Ovary (tissue), 9 donors: ENCODE results near the gene NSFL1C. TPM values are rescaled to one million over a fixed set of nuclear protein-coding genes. Genes with fewer than 3 reads are reported as not detected.

Source experiments
- DNase-seq, 5 donors: peaks; one replicate each; pipeline ENCODE4 v3.0.0-alpha.2; 2019 to 2020
- H3K27ac ChIP-seq, 2 donors: fragments of 200-600 bp; one replicate each; pipeline versions ENCODE4 v1.5.1 to v1.8.0; 2019 to 2022
- H3K27me3 ChIP-seq: fragments of 200-600 bp; one replicate; pipeline ENCODE4 v1.8.0; 2022
- H3K36me3 ChIP-seq: fragments of 200-600 bp; sonication (generic); one replicate; pipeline ENCODE4 v1.5.1; 2019
- H3K4me1 ChIP-seq: one replicate; pipeline ENCODE4 v1.8.1; 2013; ENCODE audit warnings: mild to moderate bottlenecking, moderate library complexity; ENCODE audit not compliant: insufficient read depth
- H3K4me3 ChIP-seq: fragments of 200-600 bp; sonication (generic); one replicate; pipeline ENCODE4 v1.5.1; 2017
- H3K9me3 ChIP-seq, 2 donors: fragments of 200-600 bp in 1 of 2; sonication (generic) in 1 of 2; one replicate each; pipeline versions ENCODE4 v1.5.1 to v1.8.1; 2013 to 2019; ENCODE audit warnings: mild to moderate bottlenecking in 1 of 2, moderate library complexity in 1 of 2
- EP300 ChIP-seq: sonication (generic); formaldehyde crosslinking; IDR thresholded peaks from one replicate; pipeline ENCODE4 v1.6.1; 2017; ENCODE audit warnings: antibody characterized with exemption
- POLR2A ChIP-seq: fragments of 450-650 bp; IDR thresholded peaks from one replicate; pipeline ENCODE4 v1.6.1; 2017; ENCODE audit warnings: antibody characterized with exemption, mild to moderate bottlenecking, moderate library complexity
- WGBS, 3 donors: extraction: QIAGEN DNeasy Blood & Tissue Kit in 1 of 3; methylation state at CpG; one replicate each; pipeline versions ENCODE4 v1.1.5 to v1.1.7; 2013 to 2017; 5-methylcytosine and 5-hydroxymethylcytosine counted together
- intact Hi-C, 4 donors: fragments of 100-400 bp; cut with DNase I; formaldehyde crosslinking; loops; one replicate each; pipeline versions ENCODE4 v1.11.0 to v1.15.1; 2022 to 2023
- polyA plus RNA-seq, 2 donors: library from polyadenylated mRNA; stranded (reverse); fragments of 200-250 nt in 1 of 2; fragments of 350-450 nt in 1 of 2; fragmentation: Illumina TruSeq in 1 of 2; extraction: RNeasy Lipid Tissue Mini Kit (QIAGEN cat#74804) in 1 of 2; gene quantifications; one replicate each; pipeline ENCODE4 v1.2.3, GENCODE V29; 2013 to 2014
- total RNA-seq, 7 donors: library from RNA; depleted of rRNA in 2 of 7; stranded (reverse); fragments of >200 nt in 2 of 7; fragmentation: NEBNext Ultra II Directional in 3 of 7; extraction: Animal tissue kit (Norgen Biotek cat#: 25700) in 3 of 7; gene quantifications; one replicate each; pipeline versions ENCODE4 v1.1.0 to v1.2.4, GENCODE V29; 2016 to 2023
- TF ChIP-seq, protein P1 (sequence below), 3 donors: fragments of 450-650 bp in 2 of 3; fragments of 200-600 bp in 1 of 3; IDR thresholded peaks; one replicate each; pipeline versions ENCODE4 v1.5.1 to v1.8.0; 2016 to 2022; ENCODE audit warnings: antibody characterized with exemption in 3 of 3, mild to moderate bottlenecking in 1 of 3
- donor health status: DM: no; HTN: no; CAD: no; lungs with moderate emphysema.
- donor health status: DM: no; HTN: no; CAD: no.
- donor health status: Bipolar disorder and iron deficiency.
- donor health status: DM: yes; HTN: yes; CAD: no.
- donor health status: DM: no; HTN: no; CAD: no.
- donor health status: DM: yes; HTN: yes; CAD: no.

Gene NSFL1C
- total and polyA plus RNA-seq, 9 donors = 23.4 to 105 (median 63.2) TPM

DNA sequence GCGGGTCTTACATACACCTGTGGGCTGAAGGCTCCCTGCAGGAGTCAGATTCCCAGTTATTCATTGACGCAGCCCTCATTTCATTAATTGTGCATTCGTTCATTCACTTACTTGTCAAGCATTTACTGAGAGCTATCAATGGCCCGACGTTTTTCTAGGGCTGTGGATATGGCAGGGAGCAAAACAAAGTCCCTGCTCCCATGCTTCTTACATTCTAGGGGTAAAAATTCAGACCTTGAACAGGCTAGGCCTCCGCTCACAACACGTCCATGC, 369 bp upstream of the NSFL1C start:
- WGBS, 3 donors = 1 to 5% (median 2%) methylated on average over 7 of the region's 7 CpGs
- TF ChIP-seq, protein P1, sequence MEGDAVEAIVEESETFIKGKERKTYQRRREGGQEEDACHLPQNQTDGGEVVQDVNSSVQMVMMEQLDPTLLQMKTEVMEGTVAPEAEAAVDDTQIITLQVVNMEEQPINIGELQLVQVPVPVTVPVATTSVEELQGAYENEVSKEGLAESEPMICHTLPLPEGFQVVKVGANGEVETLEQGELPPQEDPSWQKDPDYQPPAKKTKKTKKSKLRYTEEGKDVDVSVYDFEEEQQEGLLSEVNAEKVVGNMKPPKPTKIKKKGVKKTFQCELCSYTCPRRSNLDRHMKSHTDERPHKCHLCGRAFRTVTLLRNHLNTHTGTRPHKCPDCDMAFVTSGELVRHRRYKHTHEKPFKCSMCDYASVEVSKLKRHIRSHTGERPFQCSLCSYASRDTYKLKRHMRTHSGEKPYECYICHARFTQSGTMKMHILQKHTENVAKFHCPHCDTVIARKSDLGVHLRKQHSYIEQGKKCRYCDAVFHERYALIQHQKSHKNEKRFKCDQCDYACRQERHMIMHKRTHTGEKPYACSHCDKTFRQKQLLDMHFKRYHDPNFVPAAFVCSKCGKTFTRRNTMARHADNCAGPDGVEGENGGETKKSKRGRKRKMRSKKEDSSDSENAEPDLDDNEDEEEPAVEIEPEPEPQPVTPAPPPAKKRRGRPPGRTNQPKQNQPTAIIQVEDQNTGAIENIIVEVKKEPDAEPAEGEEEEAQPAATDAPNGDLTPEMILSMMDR (IDR thresholded peaks at IDR 0.05) = no peak
- TF ChIP-seq POLR2A (no peak), EP300 (no peak)
- H3K27ac ChIP-seq = no peak overlapping the region
- no peaks in the 10 kb centered on the region for H3K27me3 ChIP-seq
- peak overlapping the region; percentile 86 for H3K4me3 ChIP-seq
- peaks cover 10% of the 10 kb centered on the region for H3K4me1 ChIP-seq
- DNase-seq = no peak
- intact Hi-C loops = loop anchor here in 2 of 4 donors (5.0 kb wide), 3 partner anchors 75 to 350 kb away; partner anchors contain the start of genes FKBP1A (in 1 of the 2) and PSMF1 (in 1 of the 2)
- no peaks in the 10 kb centered on the region for H3K9me3 ChIP-seq
- no peaks in the 10 kb centered on the region for H3K36me3 ChIP-seq

DNA sequence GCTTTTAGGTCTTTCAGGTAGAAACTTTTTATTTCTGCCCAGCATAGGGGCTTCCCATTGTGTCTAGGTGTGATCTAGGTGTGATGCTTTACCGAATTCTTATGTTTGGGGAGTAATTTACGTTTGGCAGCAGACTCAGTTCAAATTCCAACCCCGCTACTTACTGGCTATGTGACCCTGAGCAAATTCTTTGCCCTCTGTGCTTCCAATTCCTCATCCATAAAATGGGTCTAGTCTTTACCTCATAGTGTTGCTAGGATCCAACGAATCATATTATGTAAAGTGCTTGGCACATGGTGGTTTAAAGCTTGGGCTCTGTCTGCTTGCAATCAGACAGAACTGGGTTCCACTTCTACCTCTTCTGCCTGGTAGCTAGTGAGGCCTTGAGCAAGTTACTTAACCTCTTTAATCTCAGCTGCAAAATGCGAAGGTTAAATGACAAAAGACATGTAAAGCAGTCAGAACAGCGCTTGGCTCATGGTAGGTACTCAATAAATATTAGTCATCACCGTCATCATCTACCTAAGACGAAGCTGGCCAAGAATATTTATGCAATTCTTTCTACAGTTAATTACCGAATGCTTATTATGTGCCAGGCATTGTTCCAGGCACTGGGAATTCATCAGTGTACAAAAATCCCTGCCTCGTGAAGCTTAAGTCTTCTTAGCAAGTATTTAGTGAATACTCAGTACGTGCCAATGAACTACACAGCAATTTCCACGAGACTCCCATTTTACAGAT, 1.0 kb downstream of the NSFL1C start:
- no peaks in the 10 kb centered on the region for H3K9me3 ChIP-seq
- WGBS, 3 donors = 30 to 40% (median 33%) methylated on average over 12 of the region's 12 CpGs
- DNase-seq = no peak
- no peak overlapping the region for H3K27ac ChIP-seq
- H3K4me3 ChIP-seq = peak overlapping the region; percentile 86
- no peaks in the 10 kb centered on the region for H3K27me3 ChIP-seq
- intact Hi-C loops = loop anchor here in 2 of 4 donors (5.0 kb wide), 3 partner anchors 73 to 348 kb away; partner anchors contain the start of genes FKBP1A (in 1 of the 2) and PSMF1 (in 1 of the 2)
- TF ChIP-seq, protein P1 (IDR thresholded peaks at IDR 0.05) = no peak
- TF ChIP-seq EP300 = no peak
- TF ChIP-seq POLR2A = no peak
- H3K4me1 ChIP-seq = peaks cover 10% of the 10 kb centered on the region
- H3K36me3 ChIP-seq = no peaks in the 10 kb centered on the region

DNA sequence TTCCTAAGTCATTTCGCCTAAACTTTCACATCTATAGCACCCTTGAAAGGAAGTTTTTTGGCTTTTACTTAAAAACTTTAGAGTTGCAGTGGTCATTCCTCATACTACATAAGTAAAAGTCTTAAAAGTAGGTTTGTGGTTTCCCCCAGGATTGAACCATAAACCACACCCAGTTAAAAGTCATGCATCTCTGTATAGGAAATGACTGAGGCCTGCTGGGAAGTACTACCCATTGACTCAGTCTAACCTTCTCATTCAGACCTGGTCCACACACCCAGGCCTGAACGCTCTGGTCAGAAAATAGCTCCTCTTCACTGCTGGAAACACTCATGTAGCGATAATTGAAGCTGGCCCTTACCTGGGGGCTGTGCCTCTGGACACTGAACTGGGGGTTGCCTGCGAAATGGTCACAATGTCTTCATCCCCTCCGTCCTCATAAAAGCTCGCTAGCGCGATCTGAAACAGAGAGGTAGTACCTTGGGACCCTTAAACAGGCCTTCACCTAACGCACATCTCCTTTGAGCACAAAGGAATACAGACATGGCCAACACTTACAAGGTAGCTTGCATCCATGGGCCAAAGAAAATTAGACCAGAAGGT, 2.6 kb downstream of the NSFL1C start:
- intact Hi-C loops = no loop called here
- H3K27me3 ChIP-seq = no peaks in the 10 kb centered on the region
- no peaks in the 10 kb centered on the region for H3K36me3 ChIP-seq
- no peak for TF ChIP-seq POLR2A
- no peak for DNase-seq
- no peak overlapping the region for H3K27ac ChIP-seq
- H3K9me3 ChIP-seq = no peaks in the 10 kb centered on the region
- WGBS, 3 donors = 92 to 95% (median 95%) methylated on average over 9 of the region's 9 CpGs
- no peak overlapping the region for H3K4me3 ChIP-seq
- peaks cover 10% of the 10 kb centered on the region for H3K4me1 ChIP-seq

DNA sequence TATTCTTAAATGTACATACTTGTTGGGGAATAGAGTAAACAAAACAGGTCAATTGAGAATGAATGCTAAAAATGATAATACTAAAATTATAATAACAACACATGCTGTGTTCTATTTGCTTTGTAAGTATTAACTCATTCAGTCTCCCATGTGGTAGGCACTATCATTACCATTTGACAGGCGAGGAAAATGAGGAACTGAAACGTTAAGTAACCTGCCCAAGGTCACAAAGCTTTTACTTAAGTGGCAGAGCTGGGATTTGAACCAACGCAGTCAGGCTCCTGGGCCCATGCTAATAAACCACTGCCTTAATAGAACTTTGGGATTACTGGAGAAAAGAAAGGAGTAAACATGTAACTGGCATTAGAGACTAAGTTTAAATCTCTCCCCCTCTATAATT, 3.8 kb downstream of the NSFL1C start:
- DNase-seq = no peak
- H3K36me3 ChIP-seq = no peaks in the 10 kb centered on the region
- TF ChIP-seq EP300 (no peak), POLR2A (no peak)

DNA sequence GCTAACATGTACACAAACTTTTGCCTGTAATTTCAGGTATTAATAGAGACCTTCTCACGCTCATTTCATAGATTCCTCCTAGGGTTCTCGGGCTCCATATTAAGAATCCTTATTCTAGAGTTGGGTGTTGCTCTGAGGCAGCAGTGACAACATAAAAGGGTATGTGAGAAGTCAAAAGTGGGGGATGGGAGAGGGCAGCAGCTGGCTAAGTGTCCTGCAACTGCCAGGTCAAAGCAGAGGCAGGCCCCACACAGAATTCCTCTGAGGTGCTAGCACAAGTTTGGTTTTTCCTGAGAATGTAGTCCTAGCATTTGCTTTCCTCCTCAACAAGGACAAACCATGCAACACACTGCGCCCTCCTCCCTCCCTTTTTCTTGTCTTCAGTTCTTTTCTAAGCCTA, 4.6 kb downstream of the NSFL1C start:
- Histone ChIP-seq H3K27me3 (no peaks in the 10 kb centered on the region), H3K36me3 (no peaks in the 10 kb centered on the region), H3K9me3 (no peaks in the 10 kb centered on the region), H3K4me3 (no peak overlapping the region), H3K27ac (no peak overlapping the region), H3K4me1 (peaks cover 10% of the 10 kb centered on the region)
- no peak for DNase-seq
- 92 to 95% (median 94%) methylated on average over 3 of the region's 3 CpGs for WGBS, 3 donors
- intact Hi-C loops = no loop called here
- TF ChIP-seq EP300 (no peak), POLR2A (no peak)

More for the DNA sequence above, 3.8 kb downstream of the NSFL1C start:
- no peaks in the 10 kb centered on the region for H3K27me3 ChIP-seq
- H3K27ac ChIP-seq = no peak overlapping the region
- peaks cover 10% of the 10 kb centered on the region for H3K4me1 ChIP-seq
- no peak overlapping the region for H3K4me3 ChIP-seq
- no peaks in the 10 kb centered on the region for H3K9me3 ChIP-seq
- 75 to 80% (median 75%) methylated on average over 3 of the region's 3 CpGs for WGBS, 3 donors
- intact Hi-C loops = no loop called here

DNA sequence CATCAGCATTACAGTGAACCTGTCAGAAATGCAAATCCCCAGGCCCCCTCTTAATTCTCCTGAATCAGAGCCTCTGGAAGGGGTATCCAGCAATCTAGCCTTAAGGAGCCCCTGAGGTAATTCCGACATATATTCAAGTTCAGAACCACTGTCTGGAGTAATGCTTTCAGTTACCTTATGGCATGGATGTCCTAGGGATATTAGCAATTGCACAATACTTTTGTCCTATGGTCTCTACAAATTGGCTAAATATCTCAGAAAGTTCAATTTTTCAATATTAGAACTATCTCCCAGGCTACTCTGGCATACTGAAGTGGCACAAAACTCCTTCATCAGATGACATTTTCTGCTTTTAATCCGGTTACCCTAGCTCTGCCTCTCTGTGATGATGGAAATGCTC, 6.4 kb downstream of the NSFL1C start:
- TF ChIP-seq POLR2A = no peak
- no peak for TF ChIP-seq EP300
- TF ChIP-seq, protein P1 (IDR thresholded peaks at IDR 0.05) = no peak
- DNase-seq = no peak
- no peak overlapping the region for H3K27ac ChIP-seq
- H3K4me3 ChIP-seq = no peak overlapping the region
- H3K27me3 ChIP-seq = no peaks in the 10 kb centered on the region
- no peaks in the 10 kb centered on the region for H3K36me3 ChIP-seq
- no peaks in the 10 kb centered on the region for H3K9me3 ChIP-seq
- peaks cover 4% of the 10 kb centered on the region for H3K4me1 ChIP-seq
- intact Hi-C loops = no loop called here
- WGBS, 3 donors = 93 to 98% (median 95%) methylated on average over 2 of the region's 2 CpGs
